Central memory CD8-positive, alpha-beta T cell (primary cell): ENCODE measurements around the gene BAIAP2.
"Not testable (repeated sequence)": the region's sequence is repeated elsewhere in the genome, so short reads cannot be mapped to it uniquely, and the experiment has no call there.

Source experiments
- ATAC-seq: fragments of 150-1000 bp; cut with Tn5 transposase; replicated peaks from 2 replicates; pipeline ENCODE4 v1.10.0; 2022; ENCODE audit warnings: mild to moderate bottlenecking, moderate FRiP score, moderate number of reproducible peaks; ENCODE audit not compliant: poor library complexity, severe bottlenecking; ENCODE audit errors: extremely low read depth
- DNase-seq, 2 donors: peaks; one replicate each; pipeline ENCODE4 v3.0.0; 2021; ENCODE audit warnings: low spot score in 2 of 2
- H3K27ac Mint-ChIP-seq: one replicate; pipeline ENCODE4 v1.8.0; 2022; ENCODE audit warnings: low read depth, mild to moderate bottlenecking, moderate library complexity, mixed read lengths
- H3K27me3 Mint-ChIP-seq: one replicate; pipeline ENCODE4 v1.8.0; 2022; ENCODE audit warnings: mixed read lengths
- H3K36me3 Mint-ChIP-seq: one replicate; pipeline ENCODE4 v1.8.0; 2022; ENCODE audit warnings: mild to moderate bottlenecking, moderate library complexity, mixed read lengths; ENCODE audit not compliant: insufficient read depth
- H3K4me1 Mint-ChIP-seq: one replicate; pipeline ENCODE4 v1.8.0; 2022; ENCODE audit warnings: mixed read lengths
- H3K4me3 Mint-ChIP-seq: one replicate; pipeline ENCODE4 v1.8.0; 2022; ENCODE audit warnings: mild to moderate bottlenecking, moderate library complexity, mixed read lengths
- H3K9me3 Mint-ChIP-seq: one replicate; pipeline ENCODE4 v1.8.0; 2022; ENCODE audit warnings: mixed read lengths

BAIAP2 gene

DNA sequence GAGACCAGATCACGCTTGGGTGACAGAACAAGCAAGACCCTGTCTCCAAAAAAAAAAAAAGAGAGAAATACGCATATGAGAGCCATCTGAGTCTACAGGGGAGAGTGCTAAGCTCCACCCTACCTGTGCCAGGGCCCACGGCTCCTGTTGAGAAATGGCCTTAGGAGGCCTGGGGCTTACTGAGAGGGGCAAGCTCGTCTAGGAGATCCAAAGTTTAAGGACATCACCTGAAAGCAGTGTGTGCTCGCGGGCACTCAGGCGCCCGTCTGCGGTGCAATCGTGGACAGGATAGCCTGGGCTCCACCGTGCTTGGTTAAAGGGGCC is 14.5 kb upstream of the BAIAP2 start:
- Mint-ChIP-seq H3K27ac (no peak overlapping the region), H3K9me3 (no peaks in the 10 kb centered on the region), H3K4me3 (no peak overlapping the region), H3K27me3 (no peaks in the 10 kb centered on the region), H3K36me3 (peaks cover 5% of the 10 kb centered on the region), H3K4me1 (peaks cover 26% of the 10 kb centered on the region)
- DNase-seq (no peak), ATAC-seq (no peak)

DNA sequence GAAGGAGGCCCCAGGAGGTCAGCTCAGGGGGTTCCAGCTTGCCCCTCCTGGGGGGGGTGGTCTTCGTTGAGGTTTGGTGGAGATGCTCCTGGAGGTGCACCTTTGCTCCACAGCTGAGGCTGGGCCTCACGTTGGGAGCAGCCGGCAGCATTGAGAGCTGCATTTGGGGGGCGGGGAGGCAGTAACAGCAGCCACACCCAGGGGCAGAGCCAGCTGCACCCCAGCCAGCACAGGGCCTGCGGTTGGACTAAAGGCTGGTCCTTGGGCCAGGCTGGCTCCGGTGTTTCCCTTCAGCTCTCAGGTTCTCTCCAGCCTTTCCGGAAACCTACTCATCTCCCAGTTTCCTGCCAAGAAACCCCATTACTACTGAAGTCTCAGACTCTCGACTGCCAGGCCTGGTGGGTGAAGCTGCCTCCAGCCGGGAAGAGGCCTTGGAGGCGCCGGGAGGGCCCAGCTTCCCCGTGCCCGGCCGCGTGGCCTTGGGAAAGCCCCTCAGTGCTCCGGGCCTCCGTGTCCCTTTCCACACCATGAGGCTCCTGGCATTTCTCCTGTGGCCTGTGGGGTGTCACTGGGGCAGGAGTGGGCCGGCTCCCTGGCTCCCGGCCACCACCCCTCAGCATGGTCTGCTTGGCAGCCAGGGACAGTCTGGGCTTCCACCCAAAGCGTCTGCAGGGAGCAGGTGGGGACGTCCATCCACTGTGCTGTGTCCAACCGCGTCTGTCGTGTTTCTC is 14.0 kb upstream of the BAIAP2 start:
- peaks cover 26% of the 10 kb centered on the region for H3K4me1 Mint-ChIP-seq
- ATAC-seq (no peak), DNase-seq (no peak)
- no peaks in the 10 kb centered on the region for H3K9me3 Mint-ChIP-seq
- H3K36me3 Mint-ChIP-seq: peaks cover 5% of the 10 kb centered on the region
- peaks cover under 1% of the 10 kb centered on the region for H3K27me3 Mint-ChIP-seq
- no peak overlapping the region for H3K4me3 Mint-ChIP-seq
- no peak overlapping the region for H3K27ac Mint-ChIP-seq

DNA sequence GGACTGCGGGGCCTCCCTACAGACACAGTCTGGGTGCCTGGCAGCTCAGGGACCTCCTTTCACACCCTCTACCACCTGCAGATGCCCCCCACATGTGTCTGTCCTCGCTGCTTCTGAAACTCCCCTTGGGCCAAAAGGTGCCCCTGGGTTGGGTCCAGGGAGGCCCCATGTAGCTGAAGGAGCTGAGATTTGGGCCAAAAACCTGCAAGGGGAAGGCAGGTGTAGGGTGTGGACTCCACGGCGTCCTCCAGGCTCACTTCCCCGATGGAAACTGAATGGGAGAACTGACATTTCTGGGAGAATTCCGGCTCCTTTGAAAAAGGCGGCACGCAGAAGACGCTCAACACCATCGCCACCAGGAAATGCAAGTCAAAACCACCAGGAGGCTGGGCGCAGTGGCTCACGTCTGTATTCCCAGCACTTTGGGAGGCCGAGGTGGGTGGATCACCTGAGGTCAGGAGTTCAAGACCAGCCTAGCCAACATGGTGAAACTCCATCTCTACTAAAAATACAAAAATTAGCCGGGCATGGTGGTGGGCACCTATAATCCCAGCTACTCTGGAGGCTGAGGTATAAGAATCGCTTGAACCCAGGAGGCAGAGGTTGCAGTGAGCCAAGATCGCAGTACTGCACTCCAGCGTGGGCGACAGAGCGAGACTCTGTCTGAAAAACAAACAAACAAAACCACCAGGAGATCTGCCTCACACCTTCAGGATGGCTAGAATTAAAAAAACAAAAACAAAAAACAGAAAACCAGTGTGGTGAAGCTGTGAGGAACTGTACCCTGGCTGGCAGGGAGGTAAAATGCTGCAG is 13.2 kb upstream of the BAIAP2 start:
- no peak overlapping the region for H3K27ac Mint-ChIP-seq
- H3K27me3 Mint-ChIP-seq: peaks cover 9% of the 10 kb centered on the region
- H3K4me3 Mint-ChIP-seq: no peak overlapping the region
- peaks cover 5% of the 10 kb centered on the region for H3K36me3 Mint-ChIP-seq
- no peak for DNase-seq
- H3K4me1 Mint-ChIP-seq: peaks cover 26% of the 10 kb centered on the region
- ATAC-seq: no peak
- H3K9me3 Mint-ChIP-seq: no peaks in the 10 kb centered on the region

DNA sequence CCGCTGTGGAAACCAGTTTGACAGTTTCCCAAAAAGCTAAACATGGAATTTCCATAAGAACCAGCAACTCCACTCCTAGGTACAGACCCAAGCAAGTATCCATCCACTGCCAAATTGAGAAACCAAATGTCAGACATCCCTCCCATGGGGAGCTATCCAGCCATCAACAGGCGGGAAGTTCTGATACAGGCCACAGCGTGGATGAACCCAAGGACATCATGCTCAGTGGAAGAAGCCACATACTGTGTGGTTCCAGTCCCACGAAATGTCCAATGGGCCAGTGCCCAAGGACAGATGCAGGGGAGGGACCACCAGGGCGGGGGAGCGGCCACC is 12.6 kb upstream of the BAIAP2 start:
- Mint-ChIP-seq H3K27ac (no peak overlapping the region), H3K9me3 (no peaks in the 10 kb centered on the region), H3K4me1 (peaks cover 26% of the 10 kb centered on the region), H3K4me3 (no peak overlapping the region), H3K27me3 (peaks cover 14% of the 10 kb centered on the region), H3K36me3 (peaks cover 5% of the 10 kb centered on the region)
- DNase-seq: no peak
- no peak for ATAC-seq

DNA sequence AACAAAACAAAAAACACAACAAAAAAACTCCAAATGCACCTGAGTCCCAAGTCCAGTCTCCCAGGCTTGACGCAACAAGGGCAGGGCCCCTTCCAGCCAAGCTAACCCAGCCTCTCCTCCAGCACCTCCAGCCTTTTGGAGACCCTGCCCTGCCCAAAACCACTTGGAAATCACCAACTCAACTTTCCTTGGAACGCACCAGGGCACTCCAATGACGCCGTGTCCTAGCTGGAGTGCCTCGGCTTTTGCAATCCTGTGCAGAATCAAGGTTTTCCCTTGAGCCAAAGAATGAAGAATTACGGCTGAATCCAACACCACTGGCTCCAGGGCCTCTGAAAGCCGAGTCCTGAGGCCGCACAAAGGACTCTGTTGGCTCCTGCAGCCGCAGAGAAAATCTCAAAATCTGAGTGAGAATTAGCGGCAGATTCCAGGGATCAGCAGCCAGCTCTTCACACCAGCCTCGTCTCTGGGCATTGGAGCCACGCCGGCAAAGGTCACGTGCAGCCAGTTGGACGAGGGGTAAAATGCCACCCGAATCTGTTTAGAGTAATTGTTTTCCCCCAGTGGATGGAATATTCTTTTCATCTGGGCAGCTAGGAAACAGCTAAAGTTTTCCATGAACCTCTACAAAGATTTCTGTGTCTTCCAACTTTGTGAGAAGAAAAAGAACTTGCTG is 9.7 kb upstream of the BAIAP2 start:
- H3K4me1 Mint-ChIP-seq: peaks cover 6% of the 10 kb centered on the region
- no peaks in the 10 kb centered on the region for H3K9me3 Mint-ChIP-seq
- H3K36me3 Mint-ChIP-seq: peaks cover 2% of the 10 kb centered on the region
- no peak for ATAC-seq
- DNase-seq: no peak
- peaks cover 32% of the 10 kb centered on the region for H3K27me3 Mint-ChIP-seq
- H3K27ac Mint-ChIP-seq: no peak overlapping the region
- no peak overlapping the region for H3K4me3 Mint-ChIP-seq

DNA sequence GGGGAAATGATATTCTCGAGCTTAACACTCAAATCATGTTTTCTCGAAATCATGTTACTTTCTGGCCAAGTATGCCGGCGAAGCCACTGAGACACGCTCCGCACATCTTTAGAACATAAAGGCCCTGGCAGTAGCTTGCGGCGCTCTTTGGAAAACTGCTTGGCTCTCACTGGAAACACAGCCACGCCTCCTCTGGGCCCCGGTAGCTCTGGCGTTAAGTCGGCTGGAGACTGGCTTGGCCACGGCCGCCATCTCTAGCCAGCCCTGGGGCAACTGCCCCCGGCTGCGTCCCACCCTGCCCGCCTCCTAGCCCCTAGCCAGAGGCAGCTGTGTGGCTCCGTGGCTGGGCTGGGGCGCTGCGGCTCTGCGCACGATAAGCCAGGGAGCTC is 9.2 kb upstream of the BAIAP2 start:
- Mint-ChIP-seq H3K4me1 (peaks cover 6% of the 10 kb centered on the region), H3K36me3 (peaks cover 2% of the 10 kb centered on the region), H3K27ac (no peak overlapping the region), H3K9me3 (no peaks in the 10 kb centered on the region), H3K27me3 (peaks cover 37% of the 10 kb centered on the region), H3K4me3 (no peak overlapping the region)
- no peak for DNase-seq
- no peak for ATAC-seq

DNA sequence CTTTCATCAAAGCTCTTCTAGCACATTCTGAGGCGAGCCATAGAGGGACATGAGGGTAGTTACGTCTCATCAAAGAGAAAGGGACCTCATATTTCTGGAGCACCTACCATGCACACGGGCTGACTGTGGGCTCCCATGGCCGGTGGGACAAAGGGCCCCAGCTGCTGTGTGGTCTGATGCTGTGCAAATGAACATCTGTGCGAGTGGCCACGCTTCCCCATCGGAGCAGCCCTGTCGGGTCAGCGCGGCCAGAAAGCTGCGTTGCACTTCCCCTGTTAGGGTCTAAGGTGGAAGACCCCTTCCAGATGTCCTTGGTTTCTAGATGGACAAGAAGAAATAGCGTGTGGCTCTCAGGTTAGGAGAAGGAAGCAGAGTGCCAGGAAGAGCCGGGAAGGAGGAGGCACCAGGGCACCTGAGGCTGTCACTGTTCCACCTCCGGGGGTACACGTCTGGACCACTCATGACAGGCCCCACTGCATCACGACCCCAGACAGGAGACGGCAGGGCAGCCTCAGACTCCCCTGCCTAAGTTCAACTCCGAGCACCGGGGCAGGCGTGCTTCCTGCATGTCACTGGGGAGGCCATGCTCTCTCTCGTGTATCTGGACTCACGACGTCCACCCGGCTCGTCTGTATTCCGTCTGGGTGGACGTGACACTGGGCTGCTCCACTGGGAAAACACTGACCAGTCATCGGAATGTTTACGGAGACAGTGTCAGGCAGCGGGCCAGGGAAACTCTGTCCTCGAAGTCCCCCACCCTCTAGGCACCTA is 8.5 kb upstream of the BAIAP2 start:
- ATAC-seq (no peak), DNase-seq (no peak)
- H3K27me3 Mint-ChIP-seq: peaks cover 40% of the 10 kb centered on the region
- H3K36me3 Mint-ChIP-seq: peaks cover 2% of the 10 kb centered on the region
- peaks cover 6% of the 10 kb centered on the region for H3K4me1 Mint-ChIP-seq
- H3K9me3 Mint-ChIP-seq: no peaks in the 10 kb centered on the region
- no peak overlapping the region for H3K27ac Mint-ChIP-seq
- H3K4me3 Mint-ChIP-seq: no peak overlapping the region

DNA sequence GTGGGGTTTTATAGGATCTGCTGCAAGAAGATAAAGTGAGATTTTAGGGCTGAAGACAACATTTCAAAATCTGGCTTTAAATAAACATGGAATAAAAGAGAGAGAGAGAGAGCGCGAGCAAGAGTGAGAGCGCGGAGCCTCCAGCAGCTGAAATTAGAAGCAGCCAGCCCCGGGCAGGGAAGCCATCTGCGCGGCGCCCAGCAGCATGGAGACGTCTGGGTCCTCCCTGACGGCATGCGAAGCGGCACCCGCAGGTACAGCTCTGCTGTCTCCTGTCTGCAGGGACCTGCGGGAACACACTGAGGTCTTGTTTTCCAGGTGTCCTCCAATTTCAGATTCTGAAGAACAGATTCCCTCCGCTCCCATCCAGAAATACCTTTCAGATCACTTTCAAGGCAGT is 7.9 kb upstream of the BAIAP2 start:
- Mint-ChIP-seq H3K4me3 (no peak overlapping the region), H3K27me3 (peaks cover 40% of the 10 kb centered on the region), H3K27ac (no peak overlapping the region), H3K36me3 (peaks cover 2% of the 10 kb centered on the region), H3K4me1 (peaks cover 6% of the 10 kb centered on the region), H3K9me3 (no peaks in the 10 kb centered on the region)
- ATAC-seq (no peak), DNase-seq (no peak)

DNA sequence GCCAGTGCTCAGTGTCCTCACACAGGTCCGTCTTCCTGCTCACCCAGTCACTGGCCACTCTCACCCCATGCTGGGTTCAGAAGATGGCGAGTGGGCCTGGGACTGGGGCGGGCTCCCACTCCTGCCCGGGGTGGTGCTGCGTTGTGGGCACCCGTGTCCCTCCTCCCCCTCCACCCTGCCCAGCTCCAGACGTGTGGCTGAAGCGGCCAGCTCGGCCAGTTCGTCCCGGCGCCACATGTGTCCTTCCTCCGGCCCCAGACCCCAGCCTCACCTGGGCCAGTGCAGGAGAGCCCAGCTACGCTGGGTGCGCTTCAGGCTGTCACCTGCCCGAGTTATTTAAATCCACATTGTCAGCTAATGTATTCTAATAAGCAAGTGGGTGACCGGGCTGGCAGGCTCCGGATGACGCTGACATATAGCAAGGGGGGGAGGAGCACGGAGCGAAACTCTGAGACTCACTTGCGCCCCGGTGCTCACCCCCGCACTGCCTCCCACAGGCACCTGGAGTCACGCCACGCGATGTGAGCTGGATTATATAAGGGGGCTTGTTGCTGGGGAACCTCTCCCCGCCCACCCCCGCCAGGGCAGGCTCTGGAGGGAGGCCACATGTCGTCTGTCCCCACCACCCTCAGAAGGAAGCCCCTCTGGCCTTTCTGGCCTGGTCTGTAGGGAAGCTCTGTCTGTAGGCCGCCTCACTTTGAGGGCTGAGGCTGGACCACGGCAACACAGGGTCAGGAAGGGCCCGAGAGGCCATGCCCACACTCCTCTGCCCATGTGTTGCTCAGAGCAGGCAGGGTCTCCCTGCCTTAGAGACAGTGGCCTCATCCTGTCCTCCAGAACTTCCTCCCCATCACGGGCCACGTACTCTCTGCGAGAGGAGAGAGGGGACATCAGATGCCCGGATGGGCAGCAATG is 7.1 kb upstream of the BAIAP2 start:
- no peak overlapping the region for H3K4me3 Mint-ChIP-seq
- no peak overlapping the region for H3K27ac Mint-ChIP-seq
- H3K9me3 Mint-ChIP-seq: no peaks in the 10 kb centered on the region
- no peak for DNase-seq
- H3K4me1 Mint-ChIP-seq: peaks cover 6% of the 10 kb centered on the region
- no peaks in the 10 kb centered on the region for H3K36me3 Mint-ChIP-seq
- ATAC-seq: no peak
- peaks cover 43% of the 10 kb centered on the region for H3K27me3 Mint-ChIP-seq

DNA sequence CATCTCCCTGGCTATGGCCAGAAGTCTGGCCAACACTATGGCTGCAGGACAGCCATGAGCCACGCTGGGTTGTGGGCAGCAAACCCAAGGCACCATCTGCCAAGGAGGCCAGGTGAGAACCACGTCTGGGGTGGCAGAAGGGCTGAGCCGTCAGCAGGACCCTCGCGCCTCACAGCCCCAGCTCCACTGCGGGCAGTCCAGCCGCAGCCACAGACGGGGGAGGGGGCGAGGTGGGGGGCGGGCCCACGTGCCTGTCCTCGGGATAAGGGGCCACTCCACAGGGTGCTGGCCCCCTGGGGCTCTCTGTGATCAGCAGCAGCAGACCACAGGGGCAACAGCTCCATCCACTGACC is 6.5 kb upstream of the BAIAP2 start:
- Mint-ChIP-seq H3K27ac (no peak overlapping the region), H3K9me3 (no peaks in the 10 kb centered on the region), H3K4me3 (no peak overlapping the region), H3K4me1 (peaks cover 9% of the 10 kb centered on the region), H3K27me3 (peaks cover 48% of the 10 kb centered on the region), H3K36me3 (no peaks in the 10 kb centered on the region)
- DNase-seq: no peak
- ATAC-seq: no peak

DNA sequence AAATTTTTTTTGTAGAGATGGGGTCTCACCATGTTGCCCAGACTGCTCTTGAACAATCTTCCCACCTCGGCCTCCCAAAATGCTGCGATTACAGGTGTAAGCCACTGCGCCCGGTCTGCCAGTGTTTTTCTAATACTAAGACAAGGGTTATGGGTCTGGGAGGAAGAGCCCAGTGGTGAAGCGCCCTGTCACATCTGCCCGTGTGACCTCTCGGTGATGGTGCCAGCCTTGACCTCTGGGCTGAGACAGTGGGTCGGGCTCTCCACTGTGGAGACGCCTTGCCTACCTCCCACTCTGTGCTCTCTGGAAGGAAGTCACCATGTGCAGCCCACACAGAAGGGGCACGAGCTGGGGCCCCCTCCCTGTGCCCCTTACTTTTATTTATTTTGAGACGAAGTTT is 5.1 kb upstream of the BAIAP2 start:
- Mint-ChIP-seq H3K9me3 (no peaks in the 10 kb centered on the region), H3K4me1 (peaks cover 11% of the 10 kb centered on the region), H3K36me3 (no peaks in the 10 kb centered on the region), H3K27ac (no peak overlapping the region), H3K27me3 (peaks cover 48% of the 10 kb centered on the region), H3K4me3 (no peak overlapping the region)
- DNase-seq: no peak
- ATAC-seq: no peak

DNA sequence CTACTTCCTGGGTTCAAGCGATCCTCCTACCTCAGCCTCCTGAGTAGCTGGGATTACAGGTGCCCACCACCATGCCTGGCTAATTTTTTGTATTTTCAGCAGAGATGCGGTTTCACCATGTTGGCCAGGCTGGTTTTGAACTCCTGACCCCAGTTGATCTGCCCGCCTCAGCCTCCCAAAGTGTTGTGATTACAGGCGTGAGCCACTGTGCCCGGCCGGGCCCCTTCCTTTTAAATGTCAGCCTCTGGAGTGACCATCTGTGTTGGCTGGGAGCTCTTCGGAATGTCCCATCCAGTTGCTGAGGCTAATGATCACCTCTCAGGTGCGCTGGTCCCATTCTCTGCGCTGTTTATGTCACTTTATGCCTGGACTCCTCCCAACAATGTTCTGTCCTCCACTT is 4.6 kb upstream of the BAIAP2 start:
- not testable (repeated sequence) for ATAC-seq, H3K4me3 Mint-ChIP-seq, DNase-seq, H3K36me3 Mint-ChIP-seq, H3K27ac Mint-ChIP-seq, H3K9me3 Mint-ChIP-seq
- peaks cover 48% of the 10 kb centered on the region for H3K27me3 Mint-ChIP-seq
- peaks cover 11% of the 10 kb centered on the region for H3K4me1 Mint-ChIP-seq
